RWPE1 (cell line): Measurements from ENCODE around the gene RNF41.
A peak's percentile ranks its signal among the peaks of the same experiment; 100 is the strongest.

Experiments
- CTCF ChIA-PET: fragments of 350-600 bp; sonication (Branson Sonifier 250); formaldehyde crosslinking; extraction: SDS; loops from one replicate; lab custom pipeline; 2021; lab: Yijun Ruan, JAX
- POLR2A ChIA-PET: fragments of 400-600 bp; formaldehyde crosslinking; extraction: SDS; loops from one replicate; lab custom pipeline; 2020; ENCODE audit warnings: antibody characterized with exemption; ENCODE audit not compliant: low non-redundant PET; lab: Yijun Ruan, JAX
- DNase-seq: peaks from one replicate; pipeline ENCODE4 v3.0.0; 2012; ENCODE audit warnings: low spot score
- H3K27ac ChIP-seq: fragments of 450-650 bp; 2 replicates; pipeline ENCODE4 v1.5.1; 2017
- TF ChIP-seq, protein P1 (sequence below): fragments of 450-650 bp; conservative IDR thresholded peaks from 2 replicates; pipeline ENCODE4 v1.5.1; 2017; ENCODE audit warnings: low read depth, mild to moderate bottlenecking

RNF41 gene

DNA sequence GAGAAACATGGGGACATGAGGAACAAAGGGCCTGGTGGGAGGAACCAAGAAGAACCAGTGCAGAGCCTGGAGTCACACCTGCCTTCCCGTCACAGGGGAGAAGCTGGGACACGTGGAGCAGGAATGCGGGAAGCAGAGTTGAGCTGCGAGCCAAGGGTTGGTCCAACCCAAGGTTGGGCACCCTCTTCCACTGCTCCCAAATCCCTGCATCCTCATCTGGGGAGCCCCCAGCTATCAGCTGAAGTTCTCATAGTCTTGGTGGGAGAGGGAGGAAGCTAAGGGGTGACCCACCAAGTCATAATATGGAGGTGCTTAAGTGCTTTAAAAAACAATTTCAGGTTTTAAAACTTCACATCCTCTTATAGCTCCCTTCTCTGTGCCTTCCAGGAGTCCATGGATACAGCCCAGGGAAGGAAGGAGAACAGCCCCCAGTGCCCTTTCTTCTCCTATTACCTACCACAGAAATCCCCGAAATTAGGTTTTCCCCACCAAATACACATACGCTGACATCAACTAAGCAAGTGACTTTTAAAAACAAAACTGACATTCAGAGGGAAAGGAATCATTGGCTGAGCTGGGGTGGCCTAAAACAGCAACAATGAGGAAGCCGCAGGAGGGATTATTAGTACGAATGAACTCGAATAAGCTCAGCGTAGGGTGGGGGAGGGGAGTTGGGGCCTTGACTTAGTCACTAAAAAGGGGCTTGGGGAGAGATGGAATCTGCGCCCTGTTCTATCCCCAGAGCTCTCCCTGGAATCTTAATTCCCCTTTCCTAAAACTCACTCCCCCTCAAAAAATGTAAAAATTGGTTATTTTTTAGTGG, 59.0 kb downstream of the RNF41 start:
- ChIA-PET CTCF (interaction anchor here (0.8 kb wide), 1 partner anchor 27 kb away, joined by 4 read pairs; the partner anchor contains the start of gene SMARCC2), POLR2A (interaction anchor here (0.9 to 1.1 kb wide), 2 partner anchors 10 to 35 kb away, joined by 5 to 8 read pairs; partner anchors contain the start of gene ESYT1)
- no peak for DNase-seq
- TF ChIP-seq, protein P1, sequence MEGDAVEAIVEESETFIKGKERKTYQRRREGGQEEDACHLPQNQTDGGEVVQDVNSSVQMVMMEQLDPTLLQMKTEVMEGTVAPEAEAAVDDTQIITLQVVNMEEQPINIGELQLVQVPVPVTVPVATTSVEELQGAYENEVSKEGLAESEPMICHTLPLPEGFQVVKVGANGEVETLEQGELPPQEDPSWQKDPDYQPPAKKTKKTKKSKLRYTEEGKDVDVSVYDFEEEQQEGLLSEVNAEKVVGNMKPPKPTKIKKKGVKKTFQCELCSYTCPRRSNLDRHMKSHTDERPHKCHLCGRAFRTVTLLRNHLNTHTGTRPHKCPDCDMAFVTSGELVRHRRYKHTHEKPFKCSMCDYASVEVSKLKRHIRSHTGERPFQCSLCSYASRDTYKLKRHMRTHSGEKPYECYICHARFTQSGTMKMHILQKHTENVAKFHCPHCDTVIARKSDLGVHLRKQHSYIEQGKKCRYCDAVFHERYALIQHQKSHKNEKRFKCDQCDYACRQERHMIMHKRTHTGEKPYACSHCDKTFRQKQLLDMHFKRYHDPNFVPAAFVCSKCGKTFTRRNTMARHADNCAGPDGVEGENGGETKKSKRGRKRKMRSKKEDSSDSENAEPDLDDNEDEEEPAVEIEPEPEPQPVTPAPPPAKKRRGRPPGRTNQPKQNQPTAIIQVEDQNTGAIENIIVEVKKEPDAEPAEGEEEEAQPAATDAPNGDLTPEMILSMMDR: no peak
- H3K27ac ChIP-seq: peak overlapping the region; percentile 97

DNA sequence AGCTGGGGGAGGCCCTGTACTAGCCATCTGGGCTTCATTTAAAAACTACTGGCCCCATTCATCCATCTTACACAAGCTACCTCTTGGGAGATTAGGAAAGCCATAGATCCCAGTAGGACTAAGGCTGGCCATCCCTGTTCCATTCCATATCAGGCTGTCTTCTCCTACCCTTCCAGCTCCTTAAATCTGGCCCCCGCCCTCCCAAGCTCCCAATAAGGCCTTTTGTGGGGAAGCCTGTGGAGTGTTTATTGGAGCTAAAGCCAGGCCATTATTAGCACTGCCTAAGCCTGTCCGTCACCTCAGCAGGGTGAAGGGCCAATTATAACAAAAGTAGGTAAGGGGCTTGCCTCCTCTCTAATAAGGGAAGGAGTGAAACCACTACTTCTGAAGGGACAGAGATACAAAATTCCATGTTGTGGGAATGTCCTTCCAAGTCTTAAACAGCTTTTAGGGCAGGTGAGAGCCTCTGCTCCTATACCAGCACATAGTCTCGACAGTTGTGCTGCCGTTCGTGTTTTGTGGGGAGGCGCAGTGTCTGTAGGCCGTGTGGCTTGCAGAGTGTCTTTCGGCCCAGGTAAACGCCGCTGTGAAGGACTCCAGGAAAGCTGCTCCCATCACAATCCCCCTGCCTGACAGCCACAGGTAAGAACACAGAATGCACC, 59.9 kb downstream of the RNF41 start:
- H3K27ac ChIP-seq: peak overlapping the region; percentile 97
- TF ChIP-seq, protein P1: no peak
- ChIA-PET POLR2A (interaction anchor here (0.6 kb wide), 1 partner anchor 11 kb away, joined by 3 read pairs; no protein-coding TSS in a partner anchor), CTCF (no interaction called here)
- DNase-seq: no peak

DNA sequence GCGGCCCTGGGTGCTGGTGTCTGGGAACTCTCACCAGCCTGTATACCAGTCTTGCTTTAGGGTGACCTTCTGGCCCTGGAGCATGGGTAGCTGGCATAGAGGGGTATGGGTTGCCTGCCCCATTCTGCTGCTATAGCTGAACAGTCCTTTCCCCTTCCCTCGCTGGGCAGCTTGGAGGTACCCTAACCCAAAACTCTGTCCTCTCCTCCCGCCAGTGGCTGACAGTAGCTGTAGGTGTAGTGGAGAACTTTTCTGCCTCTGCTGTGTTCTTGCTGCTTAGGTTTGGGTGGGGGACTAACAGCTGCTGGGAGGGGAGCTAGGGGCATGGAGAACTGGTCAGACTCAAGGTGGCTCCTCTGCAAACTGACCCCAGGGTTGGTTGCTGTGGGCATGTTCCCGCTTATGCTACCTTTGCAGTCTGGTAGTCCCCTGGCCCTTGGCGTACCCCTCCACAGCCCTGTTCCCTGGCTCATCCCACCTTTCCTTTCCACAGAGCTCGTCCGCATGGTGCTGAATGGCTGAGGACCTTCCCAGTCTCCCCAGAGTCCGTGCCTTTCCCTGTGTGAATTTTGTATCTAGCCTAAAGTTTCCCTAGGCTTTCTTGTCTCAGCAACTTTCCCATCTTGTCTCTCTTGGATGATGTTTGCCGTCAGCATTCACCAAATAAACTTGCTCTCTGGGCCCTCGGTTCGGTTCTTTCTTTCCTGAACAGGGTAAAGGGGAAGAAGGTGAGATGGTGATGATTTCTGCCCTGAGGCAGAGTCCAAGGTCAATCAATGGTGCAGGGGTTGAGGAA, 60.6 kb downstream of the RNF41 start:
- H3K27ac ChIP-seq: peak overlapping the region; percentile 97
- ChIA-PET CTCF (interaction anchor here (0.7 kb wide), 1 partner anchor 29 kb away, joined by 5 read pairs; no protein-coding TSS in a partner anchor), POLR2A (interaction anchor here (0.5 to 0.6 kb wide), 3 partner anchors 12 to 42 kb away, joined by 3 to 8 read pairs (median 3); no protein-coding TSS in a partner anchor)
- no peak for DNase-seq
- TF ChIP-seq, protein P1: no peak

DNA sequence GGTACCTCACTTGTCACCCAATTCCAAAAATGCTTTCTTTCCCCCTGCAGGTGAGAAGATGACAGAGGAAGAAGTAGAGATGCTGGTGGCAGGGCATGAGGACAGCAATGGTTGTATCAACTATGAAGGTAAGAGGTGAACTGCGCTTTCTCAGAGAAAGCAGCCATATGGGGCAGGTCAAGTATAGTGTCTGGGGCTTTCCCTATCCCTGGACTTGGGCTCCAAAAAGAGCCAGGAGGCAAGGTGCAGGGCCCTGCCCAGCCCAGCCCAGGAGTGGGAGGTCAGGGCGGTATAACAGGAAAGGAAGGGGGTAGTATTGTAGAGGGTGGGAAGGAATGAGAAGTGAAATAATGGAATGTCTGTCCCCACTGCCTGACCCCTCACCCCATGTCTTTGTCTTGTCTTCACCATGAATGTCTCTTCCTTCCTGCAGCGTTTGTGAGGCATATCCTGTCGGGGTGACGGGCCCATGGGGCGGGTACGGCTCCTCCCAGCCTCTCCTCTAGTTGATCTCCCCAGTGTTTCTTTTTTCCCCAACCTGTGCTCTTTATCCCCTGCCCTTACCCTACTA, 61.4 kb downstream of the RNF41 start:
- peak overlapping the region; percentile 97 for H3K27ac ChIP-seq
- CTCF ChIA-PET: interaction anchor here (1.2 kb wide), 1 partner anchor 29 kb away, joined by 5 read pairs; the partner anchor contains the start of gene SMARCC2

DNA sequence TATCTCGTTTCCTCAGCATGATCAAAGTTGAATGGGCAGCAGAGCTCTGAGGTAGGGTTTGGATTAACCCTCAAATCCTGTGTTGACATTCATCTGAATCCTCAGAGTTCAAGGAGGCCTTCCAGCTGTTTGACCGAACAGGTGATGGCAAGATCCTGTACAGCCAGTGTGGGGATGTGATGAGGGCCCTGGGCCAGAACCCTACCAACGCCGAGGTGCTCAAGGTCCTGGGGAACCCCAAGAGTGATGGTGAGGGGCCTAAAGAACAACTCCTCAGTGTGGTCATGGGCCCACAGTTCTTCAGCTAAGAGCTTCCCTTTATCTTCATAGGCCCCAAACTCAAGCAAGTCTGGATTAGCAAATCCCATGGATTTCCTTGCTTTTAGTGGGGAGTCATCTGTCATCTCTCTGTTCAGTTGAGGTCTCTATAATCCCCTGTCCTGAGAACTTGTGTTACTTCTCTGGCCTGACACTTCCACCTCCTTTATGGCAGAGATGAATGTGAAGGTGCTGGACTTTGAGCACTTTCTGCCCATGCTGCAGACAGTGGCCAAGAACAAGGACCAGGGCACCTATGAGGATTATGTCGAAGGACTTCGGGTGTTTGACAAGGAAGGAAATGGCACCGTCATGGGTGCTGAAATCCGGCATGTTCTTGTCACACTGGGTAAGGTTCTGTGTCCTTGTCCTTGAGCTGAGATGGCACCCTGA, 62.1 kb downstream of the RNF41 start:
- DNase-seq: no peak
- peak overlapping the region; percentile 97 for H3K27ac ChIP-seq
- CTCF ChIA-PET: interaction anchor here (1.2 kb wide), 1 partner anchor 30 kb away, joined by 5 read pairs; the partner anchor contains the start of gene SMARCC2
- TF ChIP-seq, protein P1: no peak
- POLR2A ChIA-PET: interaction anchor here (0.6 to 1.4 kb wide), 2 partner anchors 8 to 31 kb away, joined by 3 to 5 read pairs; partner anchors contain the start of gene ESYT1

More for the DNA sequence above, 61.4 kb downstream of the RNF41 start:
- POLR2A ChIA-PET: interaction anchor here (0.5 to 0.6 kb wide), 2 partner anchors 13 to 41 kb away, joined by 3 to 8 read pairs; no protein-coding TSS in a partner anchor
- DNase-seq: peak; percentile 28
- TF ChIP-seq, protein P1: no peak
